Smooth muscle cell (in vitro differentiated cells): Measurements from ENCODE around the gene ATOSA. TPM values are rescaled to one million over a fixed set of nuclear protein-coding genes. Genes with fewer than 3 reads are reported as not detected.

Source experiments
- DNase-seq: peaks from one replicate; lab custom pipeline; 2025; ENCODE audit not compliant: unreplicated experiment; lab: John Stamatoyannopoulos, UW
- H2AFZ ChIP-seq: fragments of 200-600 bp; sonication (generic); 2 replicates; pipeline ENCODE4 v1.6.0; 2016; ENCODE audit warnings: antibody characterized with exemption, low read depth, mild to moderate bottlenecking
- H3F3A ChIP-seq: fragments of 200-600 bp; sonication (generic); 2 replicates; pipeline ENCODE4 v1.6.0; 2017; ENCODE audit warnings: antibody characterized with exemption, low read depth
- H3K27ac ChIP-seq: fragments of 200-600 bp; sonication (generic); 2 replicates; pipeline ENCODE4 v1.5.1; 2016; ENCODE audit warnings: low read depth, mild to moderate bottlenecking
- H3K27me3 ChIP-seq: fragments of 200-600 bp; sonication (generic); 2 replicates; pipeline ENCODE4 v1.6.1; 2016; ENCODE audit warnings: low read depth, mild to moderate bottlenecking
- H3K36me3 ChIP-seq: fragments of 200-600 bp; sonication (generic); 2 replicates; pipeline ENCODE4 v1.5.1; 2016; ENCODE audit warnings: low read depth
- H3K4me1 ChIP-seq: fragments of 200-600 bp; sonication (generic); 2 replicates; pipeline ENCODE4 v1.5.1; 2016; ENCODE audit warnings: low read depth
- H3K4me2 ChIP-seq: fragments of 200-600 bp; sonication (generic); 2 replicates; pipeline ENCODE4 v1.6.0; 2016; ENCODE audit warnings: mild to moderate bottlenecking
- H3K4me3 ChIP-seq: fragments of 200-600 bp; sonication (generic); 2 replicates; pipeline ENCODE4 v1.5.1; 2016; ENCODE audit warnings: mild to moderate bottlenecking
- H3K79me2 ChIP-seq: fragments of 200-600 bp; sonication (generic); 2 replicates; pipeline ENCODE4 v1.6.0; 2016; ENCODE audit warnings: low read depth, mild to moderate bottlenecking
- H3K9ac ChIP-seq: fragments of 200-600 bp; sonication (generic); 2 replicates; pipeline ENCODE4 v1.6.0; 2016; ENCODE audit warnings: low read depth
- H3K9me3 ChIP-seq: fragments of 200-600 bp; sonication (generic); replicated peaks from 2 replicates; pipeline ENCODE4 v1.5.1; 2016; ENCODE audit warnings: low read depth
- H4K20me1 ChIP-seq: fragments of 200-600 bp; sonication (generic); 2 replicates; pipeline ENCODE4 v1.6.0; 2016; ENCODE audit warnings: low read depth
- WGBS: methylation state at CpG from one replicate; pipeline ENCODE4 v1.1.7; 2016; ENCODE audit warnings: low lambda C conversion rate; 5-methylcytosine and 5-hydroxymethylcytosine counted together
- polyA plus RNA-seq: library from polyadenylated mRNA; unstranded; fragments of >200 nt; fragmentation: Nextera tagmentation; extraction: Ambion mirVana; gene quantifications from 2 replicates; pipeline ENCODE4 v1.2.1, GENCODE V29; 2016
- total RNA-seq: library from RNA; depleted of rRNA; stranded (reverse); fragments of >200 nt; gene quantifications from 2 replicates; pipeline ENCODE4 v1.2.3, GENCODE V29; 2014
- TF ChIP-seq, protein P1 (sequence below): fragments of 200-600 bp; sonication (generic); IDR thresholded peaks from 2 replicates; pipeline ENCODE4 v1.5.1; 2017; ENCODE audit warnings: borderline replicate concordance, mild to moderate bottlenecking, antibody characterized with exemption; ENCODE audit not compliant: insufficient read depth, poor library complexity, severe bottlenecking

The ATOSA gene
- total and polyA plus RNA-seq, 2 experiments from 2014 or later = 12.3 to 45.1 TPM

DNA sequence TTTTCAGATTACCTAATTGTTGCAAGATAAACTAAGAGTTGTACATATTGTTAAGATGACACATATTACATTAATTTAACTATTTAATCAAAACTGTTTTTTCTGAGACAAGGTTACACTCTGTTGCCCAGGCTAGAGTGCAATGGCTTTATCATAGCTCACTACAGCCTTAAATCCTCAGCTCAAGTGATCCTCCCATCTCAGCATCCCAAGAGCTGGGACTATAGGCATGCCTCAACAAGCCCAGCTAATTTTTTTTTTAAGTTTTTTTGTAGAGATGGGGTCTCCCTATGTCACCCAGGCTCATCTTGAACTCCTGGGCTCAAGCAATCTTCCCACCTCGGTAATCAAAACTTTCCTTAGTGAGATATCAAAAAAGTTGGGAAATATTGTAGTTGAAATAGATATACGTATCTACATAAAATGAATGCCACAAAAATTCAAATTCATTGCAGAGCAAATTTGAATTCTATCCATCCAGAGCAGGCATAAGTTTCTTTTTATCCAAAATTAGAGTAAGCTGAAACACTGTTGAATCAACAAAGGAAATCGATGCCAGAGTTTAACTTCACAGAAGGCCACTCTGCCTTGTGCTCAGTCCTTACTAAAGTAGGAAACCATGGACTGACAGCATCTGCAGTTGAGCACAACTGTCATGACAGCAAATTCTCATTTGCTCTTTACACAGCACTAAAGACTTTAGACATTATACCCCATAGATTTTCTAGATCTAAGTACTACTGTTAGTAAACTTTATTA lies 15.5 kb downstream of the ATOSA start:
- H2AFZ ChIP-seq = no peak overlapping the region
- no peaks in the 10 kb centered on the region for H3K27me3 ChIP-seq
- no peak overlapping the region for H3K4me2 ChIP-seq
- no peak overlapping the region for H3K4me3 ChIP-seq
- H3K79me2 ChIP-seq = peaks cover 3% of the 10 kb centered on the region
- peaks cover 12% of the 10 kb centered on the region for H3K36me3 ChIP-seq
- peaks cover 3% of the 10 kb centered on the region for H3K4me1 ChIP-seq
- DNase-seq = no peak
- H3K9me3 ChIP-seq = no peaks in the 10 kb centered on the region
- H3F3A ChIP-seq = no peaks in the 10 kb centered on the region
- no peak overlapping the region for H3K9ac ChIP-seq
- no peaks in the 10 kb centered on the region for H4K20me1 ChIP-seq
- TF ChIP-seq, protein P1, sequence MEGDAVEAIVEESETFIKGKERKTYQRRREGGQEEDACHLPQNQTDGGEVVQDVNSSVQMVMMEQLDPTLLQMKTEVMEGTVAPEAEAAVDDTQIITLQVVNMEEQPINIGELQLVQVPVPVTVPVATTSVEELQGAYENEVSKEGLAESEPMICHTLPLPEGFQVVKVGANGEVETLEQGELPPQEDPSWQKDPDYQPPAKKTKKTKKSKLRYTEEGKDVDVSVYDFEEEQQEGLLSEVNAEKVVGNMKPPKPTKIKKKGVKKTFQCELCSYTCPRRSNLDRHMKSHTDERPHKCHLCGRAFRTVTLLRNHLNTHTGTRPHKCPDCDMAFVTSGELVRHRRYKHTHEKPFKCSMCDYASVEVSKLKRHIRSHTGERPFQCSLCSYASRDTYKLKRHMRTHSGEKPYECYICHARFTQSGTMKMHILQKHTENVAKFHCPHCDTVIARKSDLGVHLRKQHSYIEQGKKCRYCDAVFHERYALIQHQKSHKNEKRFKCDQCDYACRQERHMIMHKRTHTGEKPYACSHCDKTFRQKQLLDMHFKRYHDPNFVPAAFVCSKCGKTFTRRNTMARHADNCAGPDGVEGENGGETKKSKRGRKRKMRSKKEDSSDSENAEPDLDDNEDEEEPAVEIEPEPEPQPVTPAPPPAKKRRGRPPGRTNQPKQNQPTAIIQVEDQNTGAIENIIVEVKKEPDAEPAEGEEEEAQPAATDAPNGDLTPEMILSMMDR = no peak
- H3K27ac ChIP-seq = no peak overlapping the region
- 96% methylated on average over 3 of the region's 3 CpGs for whole genome bisulfite sequencing

DNA sequence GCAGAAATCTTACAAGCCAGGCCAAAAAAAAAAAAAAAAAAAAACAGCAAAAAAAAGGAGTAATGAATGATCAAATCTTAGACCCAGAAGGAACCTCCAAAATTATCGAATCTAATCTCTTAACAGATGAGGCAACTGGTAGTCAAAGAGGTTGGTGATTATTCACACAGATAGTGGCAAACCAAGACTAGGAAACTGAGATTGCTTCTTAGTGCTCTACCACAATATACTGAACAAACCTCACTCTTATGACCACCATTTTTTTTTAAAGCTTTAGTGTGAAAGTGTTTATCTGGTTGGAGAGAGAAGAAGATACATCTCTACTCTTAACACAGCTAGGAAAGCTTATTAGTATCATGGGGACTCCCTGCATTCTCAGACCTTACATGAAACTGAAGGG lies 17.3 kb downstream of the ATOSA start:
- H3K9me3 ChIP-seq = no peaks in the 10 kb centered on the region
- H3F3A ChIP-seq = no peaks in the 10 kb centered on the region
- no peaks in the 10 kb centered on the region for H3K27me3 ChIP-seq
- 94% methylated on average over 1 of the region's 1 CpG for WGBS
- H3K4me2 ChIP-seq = no peak overlapping the region
- H3K4me1 ChIP-seq = no peaks in the 10 kb centered on the region
- H2AFZ ChIP-seq = no peak overlapping the region
- H3K79me2 ChIP-seq = peaks cover 3% of the 10 kb centered on the region
- H4K20me1 ChIP-seq = no peaks in the 10 kb centered on the region
- H3K36me3 ChIP-seq = peaks cover 6% of the 10 kb centered on the region
- TF ChIP-seq, protein P1 = no peak
- no peak overlapping the region for H3K27ac ChIP-seq
- H3K4me3 ChIP-seq = no peak overlapping the region
- DNase-seq = no peak
- H3K9ac ChIP-seq = no peak overlapping the region

DNA sequence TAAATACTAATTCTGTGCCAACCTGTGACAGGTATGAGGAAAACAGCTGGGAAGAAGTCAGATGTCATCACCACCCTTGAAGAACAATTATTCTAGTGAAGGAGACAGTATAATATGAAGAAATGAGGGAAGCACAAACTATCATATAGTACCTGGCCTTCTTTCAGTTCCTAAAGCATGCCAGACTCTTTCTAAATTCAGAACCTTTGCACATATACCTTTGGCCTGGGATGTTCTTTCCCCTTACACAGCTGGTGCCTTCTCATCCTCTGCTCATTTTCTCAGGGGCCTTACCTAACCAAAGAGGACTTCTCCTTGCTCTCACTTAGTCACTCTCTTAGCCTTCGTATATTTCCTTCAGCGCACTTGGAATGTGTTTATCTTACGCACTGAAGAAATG lies 19.0 kb downstream of the ATOSA start:
- H3K79me2 ChIP-seq = peaks cover 3% of the 10 kb centered on the region
- no peak for DNase-seq
- no peak overlapping the region for H3K27ac ChIP-seq
- no peaks in the 10 kb centered on the region for H4K20me1 ChIP-seq
- H3K4me2 ChIP-seq = no peak overlapping the region
- H3K4me1 ChIP-seq = peaks cover 9% of the 10 kb centered on the region
- TF ChIP-seq, protein P1 = no peak
- no peak overlapping the region for H2AFZ ChIP-seq
- H3K4me3 ChIP-seq = no peak overlapping the region
- H3K9me3 ChIP-seq = no peaks in the 10 kb centered on the region
- WGBS = 96% methylated on average over 3 of the region's 3 CpGs
- H3K27me3 ChIP-seq = no peaks in the 10 kb centered on the region
- H3K9ac ChIP-seq = no peak overlapping the region
- no peaks in the 10 kb centered on the region for H3F3A ChIP-seq
- peaks cover 5% of the 10 kb centered on the region for H3K36me3 ChIP-seq

DNA sequence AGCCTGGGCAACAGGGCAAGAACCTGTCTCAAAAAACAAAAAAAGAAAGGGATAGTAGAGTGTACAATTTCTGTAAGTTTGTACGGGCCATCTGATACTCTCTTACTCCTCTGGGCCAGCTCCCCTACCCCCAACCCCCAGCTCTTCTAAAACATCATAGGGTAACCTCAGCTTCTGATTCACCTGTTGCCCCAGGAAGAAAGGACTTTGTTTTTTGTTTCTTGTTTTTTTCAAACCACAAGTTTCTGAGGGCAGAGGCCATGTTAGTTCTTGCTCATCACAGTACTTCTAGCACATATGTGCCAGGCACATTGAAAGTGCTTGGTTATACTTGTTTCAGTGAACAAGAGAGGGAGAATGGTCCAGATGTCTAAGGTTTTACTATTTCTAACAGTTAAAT lies 20.2 kb downstream of the ATOSA start:
- Histone ChIP-seq H2AFZ (no peak overlapping the region), H3K4me3 (no peak overlapping the region), H3K79me2 (peaks cover 3% of the 10 kb centered on the region), H3K27me3 (no peaks in the 10 kb centered on the region), H3K4me1 (peaks cover 18% of the 10 kb centered on the region), H4K20me1 (no peaks in the 10 kb centered on the region), H3K4me2 (no peak overlapping the region), H3K27ac (no peak overlapping the region), H3F3A (peaks cover 6% of the 10 kb centered on the region), H3K9me3 (no peaks in the 10 kb centered on the region), H3K36me3 (peaks cover 5% of the 10 kb centered on the region), H3K9ac (no peak overlapping the region)
- TF ChIP-seq, protein P1 = no peak
- DNase-seq = no peak
- WGBS = 94% methylated on average over 1 of the region's 1 CpG
